Gastroesophageal sphincter (tissue), 3 donors: ENCODE measurements around the gene SAP130.
A peak's percentile ranks its signal among the peaks of the same experiment; 100 is the strongest.

ENCODE experiments used
- CTCF ChIP-seq, 4 experiments: fragments of 200-600 bp in 2 of 4; fragments of 450-650 bp in 2 of 4; sonication (generic) in 1 of 4; IDR thresholded peaks; one replicate each; pipeline ENCODE4 v1.5.1; 2017 to 2019; ENCODE audit warnings: antibody characterized with exemption in 4 of 4, mild to moderate bottlenecking in 2 of 4, moderate library complexity in 2 of 4
- POLR2A ChIP-seq, 2 donors: fragments of 450-650 bp; IDR thresholded peaks; one replicate each; pipeline ENCODE4 v1.6.1; 2017; ENCODE audit warnings: antibody characterized with exemption in 2 of 2, mild to moderate bottlenecking in 2 of 2, moderate library complexity in 1 of 2
- POLR2AphosphoS5 ChIP-seq: sonication (generic); formaldehyde crosslinking; IDR thresholded peaks from one replicate; pipeline ENCODE4 v1.6.1; 2017; ENCODE audit warnings: antibody characterized with exemption

DNA sequence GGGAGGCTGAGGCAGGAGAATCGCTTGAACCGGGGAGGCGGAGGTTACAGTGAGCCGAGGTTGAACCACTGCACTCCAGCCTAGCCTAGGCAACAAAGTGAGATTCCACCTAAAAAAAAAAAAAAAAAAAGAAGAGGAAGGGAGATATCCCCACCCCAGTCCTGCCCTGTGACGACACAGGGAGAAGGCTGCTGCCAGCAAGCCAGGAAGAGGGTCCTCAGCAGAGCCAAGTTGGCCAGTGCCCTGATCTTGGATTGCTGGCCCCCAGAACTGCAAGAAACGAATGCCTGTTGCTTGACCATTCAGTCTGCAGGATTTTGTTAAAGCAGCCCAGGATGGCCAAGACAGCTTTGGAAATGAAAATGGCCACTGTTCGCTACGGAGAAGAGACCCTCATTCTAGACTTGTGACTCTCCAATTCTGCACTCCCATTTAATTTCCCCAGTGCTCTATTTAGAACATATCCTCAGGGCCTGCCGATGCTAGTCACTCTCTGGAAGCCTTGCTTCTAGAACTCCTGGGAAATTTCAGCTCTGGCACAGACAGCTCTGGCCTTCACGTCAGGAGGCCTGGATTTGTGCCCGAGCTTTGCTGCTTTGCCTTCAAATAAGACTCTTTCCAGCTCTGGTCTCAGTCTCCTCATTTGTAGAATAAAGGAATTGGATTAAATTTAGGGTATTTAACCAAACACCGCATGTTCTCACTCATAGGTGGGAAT lies 126.4 kb downstream of the SAP130 start:
- TF ChIP-seq CTCF (IDR thresholded peaks at IDR 0.05): no peak
- TF ChIP-seq POLR2AphosphoS5: peak; percentile 43
- TF ChIP-seq POLR2A (IDR thresholded peaks at IDR 0.05): no peak
